Stomach (tissue), 9 donors: ENCODE data around the gene C14orf180. TPM values are rescaled to one million over a fixed set of nuclear protein-coding genes. Genes with fewer than 3 reads are reported as not detected.

Experiments used
- DNase-seq, 2 donors: peaks; one replicate each; pipeline versions ENCODE4 v3.0.0 to v3.0.0-alpha.2; 2013 to 2019
- H3K27ac ChIP-seq, 5 donors: fragments of 200-600 bp in 4 of 5; sonication (generic) in 4 of 5; one replicate each; pipeline ENCODE4 v1.5.1; 2013 to 2019; ENCODE audit warnings: mild to moderate bottlenecking in 1 of 5, moderate library complexity in 1 of 5
- H3K27me3 ChIP-seq, 3 donors: fragments of 200-600 bp; sonication (generic); one replicate each; pipeline ENCODE4 v1.5.1; 2017 to 2019; ENCODE audit warnings: mixed run types in 1 of 3
- H3K36me3 ChIP-seq, 4 donors: fragments of 200-600 bp; sonication (generic); 1 replicate in 3 of 4; 2 replicates in 1 of 4; pipeline ENCODE4 v1.5.1; 2016 to 2019
- H3K4me1 ChIP-seq, 4 donors: fragments of 200-600 bp; sonication (generic); one replicate each; pipeline ENCODE4 v1.5.1; 2016 to 2019
- H3K4me3 ChIP-seq, 4 donors: fragments of 200-600 bp; sonication (generic) in 3 of 4; one replicate each; pipeline ENCODE4 v1.5.1; 2016 to 2019; ENCODE audit warnings: mild to moderate bottlenecking in 1 of 4
- H3K9me3 ChIP-seq, 4 donors: fragments of 200-600 bp; sonication (generic); one replicate each; pipeline ENCODE4 v1.5.1; 2016 to 2019
- CTCF ChIP-seq, 7 experiments: fragments of 450-650 bp in 4 of 7; fragments of 200-600 bp in 3 of 7; sonication (generic) in 3 of 7; IDR thresholded peaks; one replicate each; pipeline ENCODE4 v1.5.1; 2016 to 2019; ENCODE audit warnings: antibody characterized with exemption in 7 of 7, control low read depth in 2 of 7, mild to moderate bottlenecking in 1 of 7
- EP300 ChIP-seq: sonication (generic); formaldehyde crosslinking; IDR thresholded peaks from one replicate; pipeline ENCODE4 v1.6.1; 2017; ENCODE audit warnings: antibody characterized with exemption
- POLR2A ChIP-seq, 4 donors: fragments of 450-650 bp; IDR thresholded peaks; one replicate each; pipeline ENCODE4 v1.6.1; 2016; ENCODE audit warnings: antibody characterized with exemption in 4 of 4, control low read depth in 2 of 4, mild to moderate bottlenecking in 1 of 4, moderate library complexity in 1 of 4
- POLR2AphosphoS5 ChIP-seq, 3 donors: sonication (generic); formaldehyde crosslinking; IDR thresholded peaks; one replicate each; pipeline ENCODE4 v1.6.1; 2016; ENCODE audit warnings: antibody characterized with exemption in 3 of 3
- WGBS, 5 donors: extraction: QIAGEN DNeasy Blood & Tissue Kit in 3 of 5; methylation state at CpG; one replicate each; pipeline versions ENCODE4 v1.1.5 to v1.1.7; 2013 to 2018; 5-methylcytosine and 5-hydroxymethylcytosine counted together
- intact Hi-C: fragments of 100-400 bp; cut with DNase I; formaldehyde crosslinking; loops from one replicate; pipeline ENCODE4 v1.15.1; 2023; ENCODE audit warnings: low total_unique reads
- polyA plus RNA-seq, 3 donors: library from polyadenylated mRNA; stranded (reverse); fragments of 200-250 nt; gene quantifications; one replicate each; pipeline ENCODE4 v1.2.3, GENCODE V29; 2013
- total RNA-seq, 5 donors: library from RNA; depleted of rRNA; stranded (reverse); fragments of >200 nt; gene quantifications; one replicate each; pipeline versions ENCODE4 v1.1.0 to v1.2.3, GENCODE V29; 2014 to 2016
- donor health status: healthy with polysubstance abuse.
- donor health status: Bipolar disorder and iron deficiency.
- donor health status: healthy.

C14orf180 gene
- total and polyA plus RNA-seq, 8 donors, result 0.31 to 3.8 (median 0.45) TPM; not detected in 1

GRCh38 chr14:104604458-104605449, 25.2 kb downstream of the C14orf180 start, which contains the start of gene TMEM179:
TMEM179 (minus strand) TSS chr14:104604772; CDS start chr14:104604741, 31 bp downstream.
- DNase-seq, result peak in 1 of 2 donors; percentile 87
- Histone ChIP-seq H3K27ac (no peak within 1 kb of the TSS), H3K4me3 (peak within 1 kb of the TSS; percentile 19 to 34 (median 26)), H3K27me3 (peaks cover 0 to 87% (median 36%) of the 10 kb centered on the region in 3 donors), H3K9me3 (peaks cover 0 to 3% (median 0%) of the 10 kb centered on the region in 4 donors), H3K36me3 (no peaks in the 10 kb centered on the region), H3K4me1 (peaks cover 5 to 9% (median 7%) of the 10 kb centered on the region in 4 donors)
- intact Hi-C loops, result no loop called here
- TF ChIP-seq CTCF (IDR thresholded peaks at IDR 0.05) (no peak), POLR2AphosphoS5 (IDR thresholded peaks at IDR 0.05) (no peak), EP300 (no peak), POLR2A (IDR thresholded peaks at IDR 0.05) (no peak)
- 6 to 25% (median 8%) methylated on average over 26 to 91 of the region's 91 CpGs for WGBS, 5 donors

GRCh38 chr14:104609666-104610065, 30.1 kb downstream of the C14orf180 start:
- intact Hi-C loops, result no loop called here
- Histone ChIP-seq H3K36me3 (no peaks in the 10 kb centered on the region), H3K27ac (no peak overlapping the region), H3K9me3 (peaks cover 0 to 3% (median 0%) of the 10 kb centered on the region in 4 donors), H3K4me3 (no peak overlapping the region), H3K4me1 (no peaks in the 10 kb centered on the region), H3K27me3 (peaks cover 0 to 64% (median 11%) of the 10 kb centered on the region in 3 donors)
- no peak for DNase-seq
- no peak for TF ChIP-seq POLR2A (IDR thresholded peaks at IDR 0.05)
- TF ChIP-seq EP300, result no peak
- no peak for TF ChIP-seq POLR2AphosphoS5 (IDR thresholded peaks at IDR 0.05)
- TF ChIP-seq CTCF (IDR thresholded peaks at IDR 0.05), result no peak
- 73 to 85% (median 81%) methylated on average over 7 of the region's 7 CpGs for WGBS, 5 donors

DNA sequence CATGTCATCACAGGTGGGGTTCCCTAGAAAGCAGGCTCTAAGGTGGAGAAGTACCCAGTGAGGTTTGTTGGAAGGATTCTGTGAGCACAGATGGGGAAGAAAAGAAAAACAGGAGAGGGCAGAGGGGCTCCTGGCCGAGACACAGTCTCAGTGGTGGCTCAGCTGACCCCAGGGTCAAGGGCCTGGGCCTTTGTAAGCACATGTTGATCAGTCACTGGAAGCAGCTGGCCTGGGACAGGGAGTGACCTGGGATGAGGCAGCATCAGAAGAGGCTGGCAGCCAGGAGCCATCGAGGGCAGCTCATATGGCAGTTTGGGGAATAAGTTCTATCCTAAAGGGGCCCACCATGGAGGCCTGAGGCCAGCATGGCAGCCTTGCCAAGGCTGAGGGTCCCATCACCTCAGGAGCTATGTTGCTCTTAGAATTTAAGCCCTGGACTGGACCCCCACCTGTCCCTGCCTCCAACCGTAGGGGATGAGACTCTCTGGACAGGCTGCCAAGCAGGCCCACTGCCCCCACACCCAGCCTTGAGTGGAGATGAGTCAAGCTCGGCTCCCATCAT, 31.3 kb downstream of the C14orf180 start:
- peaks cover 0 to 52% (median 0%) of the 10 kb centered on the region in 3 donors for H3K27me3 ChIP-seq
- no peak overlapping the region for H3K4me3 ChIP-seq
- no peaks in the 10 kb centered on the region for H3K36me3 ChIP-seq
- no peak for TF ChIP-seq CTCF (IDR thresholded peaks at IDR 0.05)
- TF ChIP-seq POLR2A (IDR thresholded peaks at IDR 0.05), result no peak
- no peak for TF ChIP-seq POLR2AphosphoS5 (IDR thresholded peaks at IDR 0.05)
- no peak for TF ChIP-seq EP300
- no peaks in the 10 kb centered on the region for H3K4me1 ChIP-seq
- peaks cover 0 to 3% (median 0%) of the 10 kb centered on the region in 4 donors for H3K9me3 ChIP-seq
- intact Hi-C loops, result no loop called here
- 54 to 72% (median 66%) methylated on average over 4 of the region's 4 CpGs for WGBS, 5 donors
- peak in 1 of 2 donors; percentile 13 for DNase-seq
- no peak overlapping the region for H3K27ac ChIP-seq

GRCh38 chr14:104611881-104612280, 32.3 kb downstream of the C14orf180 start:
- H3K9me3 ChIP-seq, result peaks cover 0 to 3% (median 0%) of the 10 kb centered on the region in 4 donors
- whole genome bisulfite sequencing, 5 donors, result 57 to 67% (median 62%) methylated on average over 8 of the region's 8 CpGs
- H3K27ac ChIP-seq, result no peak overlapping the region
- H3K36me3 ChIP-seq, result no peaks in the 10 kb centered on the region
- no peak for DNase-seq
- peaks cover 0 to 44% (median 4%) of the 10 kb centered on the region in 3 donors for H3K27me3 ChIP-seq
- intact Hi-C loops, result no loop called here
- H3K4me1 ChIP-seq, result no peaks in the 10 kb centered on the region
- no peak for TF ChIP-seq CTCF (IDR thresholded peaks at IDR 0.05)
- TF ChIP-seq POLR2AphosphoS5 (IDR thresholded peaks at IDR 0.05), result no peak
- TF ChIP-seq EP300, result no peak
- no peak for TF ChIP-seq POLR2A (IDR thresholded peaks at IDR 0.05)
- H3K4me3 ChIP-seq, result no peak overlapping the region
